ENCODE measurements around the gene TOM1L2. TPM values are rescaled to one million over a fixed set of nuclear protein-coding genes. Genes with fewer than 3 reads are reported as not detected.

TOM1L2 gene
- total and polyA plus RNA-seq, 2 donors (not counting 1 experiment from before 2014, with no cell fraction given) = 33.9 to 35.9 TPM

DNA sequence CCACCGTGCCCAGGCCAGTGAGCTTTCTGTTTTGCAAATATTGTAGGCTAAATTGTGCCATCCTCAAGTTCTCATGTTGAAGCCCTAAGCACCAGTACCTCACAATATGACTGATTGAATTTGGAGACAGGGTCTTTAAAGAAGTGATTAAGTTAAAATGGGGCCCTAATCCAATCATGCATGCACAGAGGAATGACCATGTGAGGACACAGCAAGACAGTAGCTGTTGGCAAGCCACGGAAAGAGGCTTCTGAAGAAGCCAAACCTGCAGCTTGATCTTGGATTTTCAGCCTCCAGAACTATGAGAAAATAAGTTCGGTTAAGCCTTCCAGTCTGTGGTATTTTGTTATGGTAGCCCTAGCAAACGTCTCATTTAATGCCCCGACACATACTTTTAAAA is 24.9 kb downstream of the TOM1L2 start:
- H3K36me3 ChIP-seq (ENCODE audit: control insufficient read depth, insufficient read depth, low read length) = no peaks in the 10 kb centered on the region
- peaks cover 29% of the 10 kb centered on the region for H3K79me2 ChIP-seq (ENCODE audit: control insufficient read depth, insufficient read depth, low read length)
- H3K4me2 ChIP-seq (ENCODE audit: extremely low read depth, insufficient read depth, low read length) = no peak overlapping the region
- peaks cover 24% of the 10 kb centered on the region for H3K4me1 ChIP-seq (ENCODE audit: control insufficient read depth, extremely low read depth, insufficient read depth, low read length)
- no peak overlapping the region for H2AFZ ChIP-seq (ENCODE audit: low read length)
- no peaks in the 10 kb centered on the region for H4K20me1 ChIP-seq (ENCODE audit: control insufficient read depth, extremely low read depth, insufficient read depth, low read length)
- no peak for DNase-seq (ENCODE audit: low read depth in 2 of 2)
- no peak overlapping the region for H3K4me3 ChIP-seq (replicated peaks in 1 of 4; ENCODE audit: control extremely low read depth in 1 of 4, insufficient read depth in 1 of 4, low read depth in 3 of 4, low read length in 4 of 4)
- H3K9me3 ChIP-seq (ENCODE audit: control insufficient read depth, insufficient read depth, low read depth, low read length) = no peaks in the 10 kb centered on the region
- TF ChIP-seq EZH2 (IDR thresholded peaks at IDR 0.05; ENCODE audit: low read length, missing control alignments) (no peak), CTCF (conservative IDR thresholded peaks at IDR 0.05 in 1 of 2, IDR thresholded peaks at IDR 0.05 in 1 of 2; ENCODE audit: low read depth in 1 of 2, low read length in 2 of 2) (no peak)
- H3K9ac ChIP-seq (ENCODE audit: insufficient read depth, low read length) = no peak overlapping the region
- no peak overlapping the region for H3K27ac ChIP-seq (ENCODE audit: insufficient read depth, low read length)
- no peaks in the 10 kb centered on the region for H3K27me3 ChIP-seq (ENCODE audit: control insufficient read depth, insufficient read depth, low read length)

GRCh38 chr17:17946093-17946492 is 26.1 kb downstream of the TOM1L2 start:
- Histone ChIP-seq H3K9ac (ENCODE audit: insufficient read depth, low read length) (no peak overlapping the region), H3K36me3 (ENCODE audit: control insufficient read depth, insufficient read depth, low read length) (no peaks in the 10 kb centered on the region), H3K79me2 (ENCODE audit: control insufficient read depth, insufficient read depth, low read length) (peaks cover 35% of the 10 kb centered on the region), H3K4me3 (replicated peaks in 1 of 4; ENCODE audit: control extremely low read depth in 1 of 4, insufficient read depth in 1 of 4, low read depth in 3 of 4, low read length in 4 of 4) (no peak overlapping the region), H3K9me3 (ENCODE audit: control insufficient read depth, insufficient read depth, low read depth, low read length) (no peaks in the 10 kb centered on the region), H4K20me1 (ENCODE audit: control insufficient read depth, extremely low read depth, insufficient read depth, low read length) (no peaks in the 10 kb centered on the region), H3K27me3 (ENCODE audit: control insufficient read depth, insufficient read depth, low read length) (no peaks in the 10 kb centered on the region), H3K4me1 (ENCODE audit: control insufficient read depth, extremely low read depth, insufficient read depth, low read length) (peaks cover 29% of the 10 kb centered on the region), H2AFZ (ENCODE audit: low read length) (no peak overlapping the region), H3K4me2 (ENCODE audit: extremely low read depth, insufficient read depth, low read length) (no peak overlapping the region), H3K27ac (ENCODE audit: insufficient read depth, low read length) (no peak overlapping the region)
- DNase-seq (ENCODE audit: low read depth in 2 of 2) = no peak
- no peak for TF ChIP-seq CTCF (conservative IDR thresholded peaks at IDR 0.05 in 1 of 2, IDR thresholded peaks at IDR 0.05 in 1 of 2; ENCODE audit: low read depth in 1 of 2, low read length in 2 of 2)
- TF ChIP-seq EZH2 (IDR thresholded peaks at IDR 0.05; ENCODE audit: low read length, missing control alignments) = no peak

DNA sequence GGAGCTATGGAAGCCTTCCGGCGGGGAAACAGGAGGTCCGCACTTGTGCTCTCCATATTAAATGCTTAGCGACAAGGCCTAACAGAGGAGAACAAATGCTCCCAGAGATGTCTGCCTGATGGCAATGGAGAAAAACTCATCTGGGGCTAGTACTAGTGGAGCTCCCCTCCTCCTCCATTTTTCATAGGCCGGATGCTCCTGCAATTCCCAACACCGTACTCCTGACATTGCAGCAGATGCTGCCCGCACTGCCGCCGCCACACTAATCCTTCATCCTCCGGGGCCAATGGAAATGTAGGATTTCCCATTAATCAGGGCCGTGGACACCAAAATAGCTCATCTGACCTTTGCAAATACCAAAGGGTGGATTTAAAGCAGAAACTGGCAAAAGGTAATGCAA is 27.5 kb downstream of the TOM1L2 start:
- no peaks in the 10 kb centered on the region for H3K36me3 ChIP-seq (ENCODE audit: control insufficient read depth, insufficient read depth, low read length)
- H3K4me2 ChIP-seq (ENCODE audit: extremely low read depth, insufficient read depth, low read length) = no peak overlapping the region
- H4K20me1 ChIP-seq (ENCODE audit: control insufficient read depth, extremely low read depth, insufficient read depth, low read length) = no peaks in the 10 kb centered on the region
- TF ChIP-seq EZH2 (IDR thresholded peaks at IDR 0.05; ENCODE audit: low read length, missing control alignments) (no peak), CTCF (conservative IDR thresholded peaks at IDR 0.05 in 1 of 2, IDR thresholded peaks at IDR 0.05 in 1 of 2; ENCODE audit: low read depth in 1 of 2, low read length in 2 of 2) (no peak)
- DNase-seq (ENCODE audit: low read depth in 2 of 2) = no peak
- H3K4me3 ChIP-seq (replicated peaks in 1 of 4; ENCODE audit: control extremely low read depth in 1 of 4, insufficient read depth in 1 of 4, low read depth in 3 of 4, low read length in 4 of 4) = no peak overlapping the region
- H3K9ac ChIP-seq (ENCODE audit: insufficient read depth, low read length) = no peak overlapping the region
- H2AFZ ChIP-seq (ENCODE audit: low read length) = no peak overlapping the region
- peaks cover 30% of the 10 kb centered on the region for H3K79me2 ChIP-seq (ENCODE audit: control insufficient read depth, insufficient read depth, low read length)
- H3K9me3 ChIP-seq (ENCODE audit: control insufficient read depth, insufficient read depth, low read depth, low read length) = no peaks in the 10 kb centered on the region
- H3K27ac ChIP-seq (ENCODE audit: insufficient read depth, low read length) = no peak overlapping the region
- peaks cover 36% of the 10 kb centered on the region for H3K4me1 ChIP-seq (ENCODE audit: control insufficient read depth, extremely low read depth, insufficient read depth, low read length)
- H3K27me3 ChIP-seq (ENCODE audit: control insufficient read depth, insufficient read depth, low read length) = no peaks in the 10 kb centered on the region

All from fibroblast of lung (primary cell).